GM21447 (cell line): ENCODE data around the gene LIMS2.

Experiments
- ATAC-seq: cut with Tn5 transposase; IDR thresholded peaks from one replicate; pipeline ENCODE4 v1.9.1; 2021; ENCODE audit not compliant: unreplicated experiment

Gene LIMS2

GRCh38 chr2:127608061-127609030 is 67.0 kb downstream of the LIMS2 start:
- ATAC-seq = no peak

- ATAC-seq = no peak
These were observed 67.9 kb downstream of the LIMS2 start for GRCh38 chr2:127607399-127607908.

GRCh38 chr2:127606625-127607398 is 68.5 kb downstream of the LIMS2 start:
- no peak for ATAC-seq

- no peak for ATAC-seq
These were observed 69.6 kb downstream of the LIMS2 start for GRCh38 chr2:127605691-127606263.

GRCh38 chr2:127604986-127605385 is 70.3 kb downstream of the LIMS2 start:
- ATAC-seq = no peak

- no peak for ATAC-seq
These were observed 76.1 kb downstream of the LIMS2 start for GRCh38 chr2:127599211-127599610.

GRCh38 chr2:127598711-127599110 is 76.6 kb downstream of the LIMS2 start:
- no peak for ATAC-seq

GRCh38 chr2:127597984-127598380 is 77.3 kb downstream of the LIMS2 start:
- ATAC-seq = no peak

GRCh38 chr2:127597046-127597983 is 78.0 kb downstream of the LIMS2 start:
- ATAC-seq = no peak

- no peak for ATAC-seq
These were observed 78.9 kb downstream of the LIMS2 start for GRCh38 chr2:127596311-127597045.

GRCh38 chr2:127594116-127594591 is 81.2 kb downstream of the LIMS2 start:
- ATAC-seq = no peak

- no peak for ATAC-seq
These were observed 81.9 kb downstream of the LIMS2 start for GRCh38 chr2:127593228-127594115.

GRCh38 chr2:127592761-127593227 is 82.5 kb downstream of the LIMS2 start:
- ATAC-seq = no peak

- ATAC-seq = peak; percentile 60
These were observed 84.0 kb downstream of the LIMS2 start for GRCh38 chr2:127591221-127591923.

GRCh38 chr2:127590386-127591190 is 84.7 kb downstream of the LIMS2 start:
- ATAC-seq = no peak

GRCh38 chr2:127589841-127590240 is 85.5 kb downstream of the LIMS2 start:
- ATAC-seq = no peak

GRCh38 chr2:127589358-127589757 is 86.0 kb downstream of the LIMS2 start:
- no peak for ATAC-seq
